Measurements from ENCODE around the gene LRRC55.

The LRRC55 gene

DNA sequence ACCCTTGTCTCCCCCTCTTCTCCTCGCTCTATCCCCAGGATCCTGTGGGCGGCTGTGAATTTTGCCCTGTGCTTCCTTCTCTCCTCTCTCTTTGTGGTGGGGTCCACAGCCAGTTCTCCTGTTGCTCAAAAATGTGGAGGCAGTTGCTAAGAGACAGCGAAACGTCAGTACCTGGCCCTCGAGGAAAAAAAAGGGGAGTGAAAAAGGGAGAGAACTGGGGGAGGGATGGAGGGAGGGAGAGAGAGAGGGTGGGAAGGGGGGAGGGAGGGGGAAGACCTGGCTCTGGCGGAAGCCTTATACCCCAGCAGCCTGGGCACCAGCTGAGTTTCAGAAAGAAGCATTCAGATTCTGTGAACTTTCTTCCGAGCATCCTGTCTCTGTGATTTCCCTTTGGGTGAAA, 2.1 kb upstream of the LRRC55 start:
- H3K9me3 ChIP-seq (replicated peaks in 1 of 2; ENCODE audit: control insufficient read depth in 2 of 2, insufficient read depth in 1 of 2, low read depth in 1 of 2, low read length in 2 of 2): no peaks in the 10 kb centered on the region
- H2BK15ac ChIP-seq (ENCODE audit: low read length): peak overlapping the region; percentile 52
- H4K91ac ChIP-seq (ENCODE audit: low read depth, low read length, poor library complexity): no peak overlapping the region
- H3K18ac ChIP-seq (ENCODE audit: low read length): peak overlapping the region; percentile 86
- peak overlapping the region; percentile 10 for H2BK120ac ChIP-seq (ENCODE audit: low read depth, low read length)
- no peak overlapping the region for H2AK5ac ChIP-seq (ENCODE audit: low read depth, low read length)
- peaks cover 12 to 17% of the 10 kb centered on the region in 2 donors for H3K4me1 ChIP-seq (ENCODE audit: control insufficient read depth in 2 of 2, insufficient read depth in 1 of 2, low read depth in 1 of 2, low read length in 2 of 2)
- peak overlapping the region; percentile 76 for H3K4me2 ChIP-seq (ENCODE audit: insufficient read depth, low read length, poor library complexity, severe bottlenecking)
- WGBS, 2 donors (ENCODE audit: extremely low coverage in 2 of 2, insufficient read length in 2 of 2, insufficient replicate concordance in 1 of 2): no CpG with 5 or more reads among the region's 7 CpGs
- H4K8ac ChIP-seq (ENCODE audit: low read depth, low read length): no peak overlapping the region
- H3K27me3 ChIP-seq (ENCODE audit: control insufficient read depth in 3 of 3, insufficient read depth in 3 of 3, low read depth in 1 of 3, low read length in 3 of 3): no peaks in the 10 kb centered on the region
- H2BK12ac ChIP-seq (ENCODE audit: low read length): no peak overlapping the region
- H3K27ac ChIP-seq (replicated peaks; ENCODE audit: low read length): no peak overlapping the region
- H3K4ac ChIP-seq (ENCODE audit: low read length): no peak overlapping the region
- no peaks in the 10 kb centered on the region for H3K36me3 ChIP-seq (replicated peaks in 1 of 2; ENCODE audit: control insufficient read depth in 2 of 2, insufficient read depth in 2 of 2, low read length in 2 of 2)
- H3K23ac ChIP-seq (ENCODE audit: low read depth, low read length, poor library complexity): no peak overlapping the region
- no peak overlapping the region for H3K9ac ChIP-seq (ENCODE audit: low read depth, low read length, poor library complexity)
- H3K79me1 ChIP-seq (ENCODE audit: low read depth, low read length): no peaks in the 10 kb centered on the region
- H2BK5ac ChIP-seq (ENCODE audit: low read length): no peak overlapping the region
- no peak overlapping the region for H3K14ac ChIP-seq (ENCODE audit: low read length)
- H2AFZ ChIP-seq (ENCODE audit: low read length): peak overlapping the region; percentile 96
- DNase-seq (ENCODE audit: low spot score): peak; percentile 15
- peak overlapping the region; percentile 45 for H3K4me3 ChIP-seq (ENCODE audit: low read length in 2 of 2)

DNA sequence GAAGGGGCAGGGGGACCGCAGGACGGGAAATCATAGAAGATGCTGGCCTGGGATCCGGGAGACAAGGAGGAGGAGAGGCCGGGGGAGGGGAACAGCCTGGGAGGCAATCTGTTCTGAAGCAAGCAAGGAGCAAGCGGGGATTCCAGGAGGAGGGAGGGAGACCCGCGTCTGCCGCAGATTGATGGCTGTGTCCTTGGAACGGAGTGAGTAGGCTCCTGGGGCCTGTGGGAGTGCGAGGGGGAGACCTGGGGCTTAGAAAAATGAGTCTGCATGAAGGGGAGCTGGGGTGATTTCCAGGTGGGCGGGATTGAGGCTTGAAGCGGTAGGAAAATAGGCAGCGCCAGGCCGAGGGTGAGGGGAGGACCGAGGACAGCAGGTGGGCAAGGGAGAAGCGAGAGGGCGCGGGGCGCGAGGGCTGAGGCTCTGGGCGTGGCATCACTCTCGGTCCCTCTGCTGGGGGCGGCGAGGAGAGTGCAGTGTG, 1.6 kb upstream of the LRRC55 start:
- Histone ChIP-seq H3K18ac (ENCODE audit: low read length) (peak overlapping the region; percentile 86), H3K14ac (ENCODE audit: low read length) (no peak overlapping the region), H2AK5ac (ENCODE audit: low read depth, low read length) (no peak overlapping the region), H4K91ac (ENCODE audit: low read depth, low read length, poor library complexity) (no peak overlapping the region), H3K4ac (ENCODE audit: low read length) (no peak overlapping the region), H3K9ac (ENCODE audit: low read depth, low read length, poor library complexity) (peak overlapping the region; percentile 74), H3K27ac (replicated peaks; ENCODE audit: low read length) (no peak overlapping the region), H2BK12ac (ENCODE audit: low read length) (no peak overlapping the region), H4K8ac (ENCODE audit: low read depth, low read length) (no peak overlapping the region), H2BK5ac (ENCODE audit: low read length) (peak overlapping the region; percentile 27), H2AFZ (ENCODE audit: low read length) (peak overlapping the region; percentile 96), H3K9me3 (replicated peaks in 1 of 2; ENCODE audit: control insufficient read depth in 2 of 2, insufficient read depth in 1 of 2, low read depth in 1 of 2, low read length in 2 of 2) (no peaks in the 10 kb centered on the region), H3K4me1 (ENCODE audit: control insufficient read depth in 2 of 2, insufficient read depth in 1 of 2, low read depth in 1 of 2, low read length in 2 of 2) (peaks cover 12 to 17% of the 10 kb centered on the region in 2 donors), H3K27me3 (ENCODE audit: control insufficient read depth in 3 of 3, insufficient read depth in 3 of 3, low read depth in 1 of 3, low read length in 3 of 3) (no peaks in the 10 kb centered on the region), H3K23ac (ENCODE audit: low read depth, low read length, poor library complexity) (no peak overlapping the region), H2BK120ac (ENCODE audit: low read depth, low read length) (peak overlapping the region; percentile 10), H3K36me3 (replicated peaks in 1 of 2; ENCODE audit: control insufficient read depth in 2 of 2, insufficient read depth in 2 of 2, low read length in 2 of 2) (no peaks in the 10 kb centered on the region), H3K4me2 (ENCODE audit: insufficient read depth, low read length, poor library complexity, severe bottlenecking) (peak overlapping the region; percentile 76), H3K79me1 (ENCODE audit: low read depth, low read length) (no peaks in the 10 kb centered on the region), H3K4me3 (ENCODE audit: low read length in 2 of 2) (peak overlapping the region; percentile 45), H2BK15ac (ENCODE audit: low read length) (peak overlapping the region; percentile 52)
- DNase-seq (ENCODE audit: low spot score): peak; percentile 27
- no CpG with 5 or more reads among the region's 24 CpGs for WGBS, 2 donors (ENCODE audit: extremely low coverage in 2 of 2, insufficient read length in 2 of 2, insufficient replicate concordance in 1 of 2)

DNA sequence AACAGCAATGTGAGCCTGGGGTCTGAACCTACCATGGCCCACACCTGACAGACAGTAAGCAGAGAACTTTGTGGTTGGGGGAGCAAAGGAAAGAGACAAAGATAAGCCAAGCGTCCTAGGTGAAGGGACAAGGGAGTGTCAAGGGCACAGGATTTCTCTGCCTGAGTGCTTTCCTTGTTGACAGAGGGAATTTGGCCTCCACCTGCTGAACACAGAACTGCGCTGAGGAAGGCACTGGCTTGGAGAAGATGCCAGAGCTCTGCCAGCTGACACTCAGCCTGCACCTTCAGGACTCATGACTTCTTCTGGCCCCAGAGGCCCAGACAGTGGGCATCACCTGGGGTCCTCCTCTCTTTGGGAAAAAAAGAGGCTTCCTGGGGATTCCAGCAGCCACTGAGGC, 789 bp upstream of the LRRC55 start:
- no peak for DNase-seq (ENCODE audit: low spot score)
- H3K4me2 ChIP-seq (ENCODE audit: insufficient read depth, low read length, poor library complexity, severe bottlenecking): peak overlapping the region; percentile 76
- no peak overlapping the region for H2BK120ac ChIP-seq (ENCODE audit: low read depth, low read length)
- peaks cover 12 to 17% of the 10 kb centered on the region in 2 donors for H3K4me1 ChIP-seq (ENCODE audit: control insufficient read depth in 2 of 2, insufficient read depth in 1 of 2, low read depth in 1 of 2, low read length in 2 of 2)
- H3K14ac ChIP-seq (ENCODE audit: low read length): no peak overlapping the region
- H3K27ac ChIP-seq (replicated peaks; ENCODE audit: low read length): no peak overlapping the region
- peak overlapping the region; percentile 77 for H2BK15ac ChIP-seq (ENCODE audit: low read length)
- H3K9me3 ChIP-seq (replicated peaks in 1 of 2; ENCODE audit: control insufficient read depth in 2 of 2, insufficient read depth in 1 of 2, low read depth in 1 of 2, low read length in 2 of 2): no peaks in the 10 kb centered on the region
- H3K4me3 ChIP-seq (ENCODE audit: low read length in 2 of 2): no peak overlapping the region
- H3K27me3 ChIP-seq (ENCODE audit: control insufficient read depth in 3 of 3, insufficient read depth in 3 of 3, low read depth in 1 of 3, low read length in 3 of 3): no peaks in the 10 kb centered on the region
- H3K18ac ChIP-seq (ENCODE audit: low read length): peak overlapping the region; percentile 87
- H3K23ac ChIP-seq (ENCODE audit: low read depth, low read length, poor library complexity): no peak overlapping the region
- peak overlapping the region; percentile 10 for H2AK5ac ChIP-seq (ENCODE audit: low read depth, low read length)
- H4K8ac ChIP-seq (ENCODE audit: low read depth, low read length): no peak overlapping the region
- no CpG with 5 or more reads among the region's 2 CpGs for WGBS, 2 donors (ENCODE audit: extremely low coverage in 2 of 2, insufficient read length in 2 of 2, insufficient replicate concordance in 1 of 2)
- H3K4ac ChIP-seq (ENCODE audit: low read length): no peak overlapping the region
- no peaks in the 10 kb centered on the region for H3K36me3 ChIP-seq (replicated peaks in 1 of 2; ENCODE audit: control insufficient read depth in 2 of 2, insufficient read depth in 2 of 2, low read length in 2 of 2)
- H2AFZ ChIP-seq (ENCODE audit: low read length): peak overlapping the region; percentile 96
- H2BK5ac ChIP-seq (ENCODE audit: low read length): peak overlapping the region; percentile 19
- H4K91ac ChIP-seq (ENCODE audit: low read depth, low read length, poor library complexity): no peak overlapping the region
- H3K79me1 ChIP-seq (ENCODE audit: low read depth, low read length): no peaks in the 10 kb centered on the region
- no peak overlapping the region for H2BK12ac ChIP-seq (ENCODE audit: low read length)
- no peak overlapping the region for H3K9ac ChIP-seq (ENCODE audit: low read depth, low read length, poor library complexity)

DNA sequence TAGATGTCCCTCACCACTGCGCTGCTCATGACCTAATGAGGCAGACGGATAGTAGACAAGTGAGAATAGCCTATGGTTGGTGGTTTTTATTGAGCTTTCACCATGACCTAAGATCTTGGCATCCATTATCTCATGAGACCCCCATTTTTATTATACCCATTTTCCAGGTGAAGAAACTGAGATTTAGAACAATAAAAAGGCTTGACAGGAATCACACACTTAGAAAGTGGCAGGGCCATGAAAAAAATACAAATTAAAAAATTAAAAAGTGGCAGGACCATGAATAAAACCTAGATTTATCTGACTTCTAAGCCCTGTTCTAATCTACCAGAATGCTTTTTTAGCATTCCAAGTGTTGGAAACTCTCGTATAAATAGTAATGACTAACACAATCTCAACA, 1.1 kb downstream of the LRRC55 start:
- Histone ChIP-seq H3K4ac (ENCODE audit: low read length) (no peak overlapping the region), H3K18ac (ENCODE audit: low read length) (no peak overlapping the region), H3K27ac (replicated peaks; ENCODE audit: low read length) (no peak overlapping the region), H2AK5ac (ENCODE audit: low read depth, low read length) (peak overlapping the region; percentile 10), H3K79me1 (ENCODE audit: low read depth, low read length) (no peaks in the 10 kb centered on the region), H3K4me1 (ENCODE audit: control insufficient read depth in 2 of 2, insufficient read depth in 1 of 2, low read depth in 1 of 2, low read length in 2 of 2) (peaks cover 12 to 17% of the 10 kb centered on the region in 2 donors), H3K36me3 (replicated peaks in 1 of 2; ENCODE audit: control insufficient read depth in 2 of 2, insufficient read depth in 2 of 2, low read length in 2 of 2) (peaks cover under 1 to 8% of the 10 kb centered on the region in 2 donors), H3K27me3 (ENCODE audit: control insufficient read depth in 3 of 3, insufficient read depth in 3 of 3, low read depth in 1 of 3, low read length in 3 of 3) (no peaks in the 10 kb centered on the region), H2BK5ac (ENCODE audit: low read length) (no peak overlapping the region), H3K9ac (ENCODE audit: low read depth, low read length, poor library complexity) (no peak overlapping the region), H3K23ac (ENCODE audit: low read depth, low read length, poor library complexity) (no peak overlapping the region), H3K14ac (ENCODE audit: low read length) (no peak overlapping the region), H2BK15ac (ENCODE audit: low read length) (no peak overlapping the region), H3K9me3 (replicated peaks in 1 of 2; ENCODE audit: control insufficient read depth in 2 of 2, insufficient read depth in 1 of 2, low read depth in 1 of 2, low read length in 2 of 2) (no peaks in the 10 kb centered on the region), H2AFZ (ENCODE audit: low read length) (no peak overlapping the region), H3K4me3 (ENCODE audit: low read length in 2 of 2) (no peak overlapping the region), H3K4me2 (ENCODE audit: insufficient read depth, low read length, poor library complexity, severe bottlenecking) (no peak overlapping the region), H2BK120ac (ENCODE audit: low read depth, low read length) (no peak overlapping the region), H2BK12ac (ENCODE audit: low read length) (no peak overlapping the region), H4K91ac (ENCODE audit: low read depth, low read length, poor library complexity) (no peak overlapping the region), H4K8ac (ENCODE audit: low read depth, low read length) (no peak overlapping the region)
- no peak for DNase-seq (ENCODE audit: low spot score)
- WGBS, 2 donors (ENCODE audit: extremely low coverage in 2 of 2, insufficient read length in 2 of 2, insufficient replicate concordance in 1 of 2): no CpG with 5 or more reads among the region's 3 CpGs
